SH-SY5Y (cell line): ENCODE measurements around the gene LTBP4.

Experiments used
- GATA2 ChIP-seq: IDR thresholded peaks from 2 replicates; pipeline ENCODE4 v1.6.1; 2011; ENCODE audit warnings: mild to moderate bottlenecking, low read depth, low read length
- GATA3 ChIP-seq: IDR thresholded peaks from 2 replicates; pipeline ENCODE4 v1.6.1; 2011; ENCODE audit warnings: low read depth, mild to moderate bottlenecking, low read length, moderate library complexity

DNA sequence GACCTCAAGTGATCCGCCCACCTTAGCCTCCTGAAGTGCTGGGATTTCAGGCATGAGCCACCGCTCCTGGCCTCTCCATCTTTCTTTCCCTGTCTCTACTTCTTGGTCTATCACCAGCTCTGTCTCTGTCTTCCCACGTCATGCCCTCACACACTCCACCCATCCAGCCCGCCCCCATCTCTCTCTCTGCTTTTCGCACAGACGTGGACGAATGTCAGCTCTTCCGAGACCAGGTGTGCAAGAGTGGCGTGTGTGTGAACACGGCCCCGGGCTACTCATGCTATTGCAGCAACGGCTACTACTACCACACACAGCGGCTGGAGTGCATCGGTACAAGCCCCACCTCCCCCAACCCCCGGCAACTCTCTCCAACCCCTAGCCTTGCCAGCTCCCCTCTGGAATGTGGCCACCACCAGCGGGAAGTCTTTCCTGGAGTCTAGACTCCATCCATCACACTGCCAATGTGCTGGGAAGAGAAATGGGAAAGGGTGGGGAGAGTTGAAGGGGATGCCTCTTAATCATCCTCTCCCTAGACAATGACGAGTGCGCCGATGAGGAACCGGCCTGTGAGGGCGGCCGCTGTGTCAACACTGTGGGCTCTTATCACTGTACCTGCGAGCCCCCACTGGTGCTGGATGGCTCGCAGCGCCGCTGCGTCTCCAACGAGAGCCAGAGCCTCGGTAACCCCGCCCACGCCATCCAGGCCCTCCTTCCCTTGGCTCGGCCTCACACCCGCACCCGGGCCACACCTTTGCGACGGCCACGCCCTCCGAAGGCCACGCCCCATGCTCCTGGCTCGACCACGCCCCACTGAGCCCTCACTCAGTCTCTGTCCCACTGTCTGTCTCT, 22.5 kb downstream of the LTBP4 start:
- TF ChIP-seq GATA2 (no peak), GATA3 (no peak)
